ENCODE results near the gene PCLO. TPM values are rescaled to one million over a fixed set of nuclear protein-coding genes. Genes with fewer than 3 reads are reported as not detected.
A peak's percentile ranks its signal among the peaks of the same experiment; 100 is the strongest.
"Not testable (repeated sequence)": the region's sequence is repeated elsewhere in the genome, so short reads cannot be mapped to it uniquely, and the experiment has no call there.

The PCLO gene
- total and polyA plus RNA-seq, 3 experiments from 2014 or later, result not detected

DNA sequence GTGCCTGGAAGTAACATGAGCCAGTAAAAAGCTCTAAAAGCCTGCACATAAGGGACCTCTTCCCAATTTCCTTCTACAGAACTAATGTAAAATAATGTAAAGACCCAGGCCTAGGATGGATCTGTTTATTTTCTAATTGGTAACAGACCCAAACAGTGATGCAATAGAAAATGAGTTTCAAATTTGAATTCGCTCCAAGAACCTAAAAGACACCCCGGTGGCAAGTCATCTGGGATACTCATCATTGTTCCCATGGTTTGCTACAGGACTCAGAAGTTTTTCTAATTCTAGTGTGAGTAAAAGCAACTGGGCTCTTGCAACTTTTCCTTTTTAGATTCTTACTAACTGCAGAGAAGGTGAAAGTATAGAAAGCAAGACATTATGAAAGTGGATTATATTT is 447.8 kb downstream of the PCLO start:
- CTCF ChIA-PET, result no interaction called here
- Mint-ChIP-seq H3K27ac (peak overlapping the region in 2 of 8 donors; percentile 46 to 61), H3K27me3 (no peaks in the 10 kb centered on the region), H3K4me3 (no peak overlapping the region), H3K9me3 (peaks cover 0 to 7% (median 3%) of the 10 kb centered on the region in 5 donors), H3K36me3 (no peaks in the 10 kb centered on the region), H3K4me1 (no peaks in the 10 kb centered on the region)
- no peak for DNase-seq
- Histone ChIP-seq H3K4me3 (ENCODE audit: low read length) (no peak overlapping the region), H3K4me1 (ENCODE audit: insufficient read depth, low read length) (no peaks in the 10 kb centered on the region), H3K36me3 (ENCODE audit: insufficient read depth, low read length) (no peaks in the 10 kb centered on the region), H3K27ac (ENCODE audit: low read depth, low read length) (no peak overlapping the region), H3K27me3 (ENCODE audit: insufficient read depth, low read length, poor library complexity, severe bottlenecking) (no peaks in the 10 kb centered on the region), H3K9me3 (ENCODE audit: low read length) (no peaks in the 10 kb centered on the region)
- POLR2A ChIA-PET, result no interaction called here

DNA sequence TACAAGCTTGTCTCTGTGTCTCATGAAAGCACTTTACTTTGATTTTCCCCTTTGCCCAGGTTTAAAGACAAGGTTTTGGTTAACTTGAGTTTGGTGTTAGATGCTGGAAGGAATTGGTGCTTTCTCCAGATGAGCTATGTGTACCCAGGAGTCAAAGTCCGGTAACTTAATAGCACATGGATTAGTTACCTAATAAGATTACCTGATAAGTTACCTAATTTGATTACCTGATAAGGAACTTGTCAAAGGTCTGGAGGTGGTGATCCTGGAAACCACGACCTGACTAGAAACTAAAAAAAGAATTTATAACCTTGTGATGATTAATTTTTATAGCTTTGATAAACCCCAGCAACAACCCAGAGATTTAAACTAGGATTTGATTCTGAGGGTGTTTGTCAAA is 449.2 kb downstream of the PCLO start:
- peaks cover 0 to 7% (median 3%) of the 10 kb centered on the region in 5 donors for H3K9me3 Mint-ChIP-seq
- no peaks in the 10 kb centered on the region for H3K4me1 ChIP-seq (ENCODE audit: insufficient read depth, low read length)
- H3K27ac Mint-ChIP-seq, result no peak overlapping the region
- no peaks in the 10 kb centered on the region for H3K36me3 ChIP-seq (ENCODE audit: insufficient read depth, low read length)
- no peaks in the 10 kb centered on the region for H3K27me3 ChIP-seq (ENCODE audit: insufficient read depth, low read length, poor library complexity, severe bottlenecking)
- no peak overlapping the region for H3K27ac ChIP-seq (ENCODE audit: low read depth, low read length)
- no peaks in the 10 kb centered on the region for H3K4me1 Mint-ChIP-seq
- ChIA-PET POLR2A (no interaction called here), CTCF (no interaction called here)
- no peaks in the 10 kb centered on the region for H3K27me3 Mint-ChIP-seq
- H3K9me3 ChIP-seq (ENCODE audit: low read length), result no peaks in the 10 kb centered on the region
- no peak overlapping the region for H3K4me3 Mint-ChIP-seq
- DNase-seq, result no peak
- no peak overlapping the region for H3K4me3 ChIP-seq (ENCODE audit: low read length)
- no peaks in the 10 kb centered on the region for H3K36me3 Mint-ChIP-seq

DNA sequence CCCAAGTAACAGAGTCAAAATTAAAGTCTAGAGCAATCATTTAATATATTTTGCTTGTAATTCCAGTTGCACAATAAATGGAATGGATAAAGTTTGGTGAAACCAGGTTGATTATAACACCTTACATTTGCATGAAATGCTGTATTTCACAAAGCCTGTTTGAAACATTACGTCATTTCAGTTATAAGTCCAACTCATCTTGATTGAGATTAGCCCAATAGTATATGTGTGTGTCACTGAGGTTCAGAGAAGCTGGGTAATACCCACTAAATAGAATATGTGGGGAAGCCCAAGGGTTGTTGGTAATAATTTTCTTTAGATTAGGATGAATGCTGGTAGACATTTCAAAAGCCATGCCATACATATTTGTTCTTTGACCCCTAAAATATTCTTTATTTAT is 456.3 kb downstream of the PCLO start:
- H3K4me3 ChIP-seq (ENCODE audit: low read length); H3K27me3 ChIP-seq (ENCODE audit: insufficient read depth, low read length, poor library complexity, severe bottlenecking); POLR2A ChIA-PET; H3K4me1 ChIP-seq (ENCODE audit: insufficient read depth, low read length); H3K36me3 ChIP-seq (ENCODE audit: insufficient read depth, low read length); H3K9me3 ChIP-seq (ENCODE audit: low read length); H3K4me1 Mint-ChIP-seq; DNase-seq; H3K27ac Mint-ChIP-seq; H3K36me3 Mint-ChIP-seq; CTCF ChIA-PET; H3K27me3 Mint-ChIP-seq; H3K27ac ChIP-seq (ENCODE audit: low read depth, low read length); H3K4me3 Mint-ChIP-seq; H3K9me3 Mint-ChIP-seq: not testable (repeated sequence)

DNA sequence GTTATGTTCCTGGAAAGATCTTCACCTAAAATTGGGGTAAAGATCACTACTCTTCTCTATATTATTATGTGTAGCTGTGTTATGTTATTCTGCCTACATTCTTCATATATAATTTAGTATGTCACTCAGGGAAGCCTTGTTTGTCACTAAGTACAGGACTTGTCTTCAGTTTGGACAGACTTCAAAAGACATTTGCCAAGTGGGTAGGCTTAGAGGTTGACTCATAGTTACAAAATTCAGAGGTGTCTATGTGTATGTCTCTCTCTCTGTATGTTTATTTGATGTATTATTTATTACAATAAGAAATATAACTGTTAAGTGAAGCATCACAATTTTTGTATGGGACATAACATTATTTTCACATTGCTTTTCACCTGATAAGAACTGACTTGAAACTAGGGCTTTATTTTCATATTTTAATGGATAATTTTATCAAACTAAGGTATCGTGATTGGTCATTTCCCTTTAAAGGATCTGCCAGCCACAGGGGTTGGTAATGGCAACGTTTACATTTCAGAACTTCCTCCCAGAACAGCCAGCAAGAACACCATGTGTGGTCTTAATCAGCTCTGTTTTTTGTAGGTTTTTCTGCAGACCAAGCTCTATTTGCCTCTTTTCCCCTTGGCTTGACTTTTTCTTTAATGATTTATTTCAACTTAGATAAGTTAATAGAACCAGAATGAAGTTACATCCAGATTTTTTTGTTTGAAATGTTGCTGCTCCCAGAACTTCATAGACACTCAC is 457.0 kb downstream of the PCLO start:
- Mint-ChIP-seq H3K27me3 (no peaks in the 10 kb centered on the region), H3K4me3 (no peak overlapping the region)
- H3K27ac ChIP-seq (ENCODE audit: low read depth, low read length), result no peak overlapping the region

DNA sequence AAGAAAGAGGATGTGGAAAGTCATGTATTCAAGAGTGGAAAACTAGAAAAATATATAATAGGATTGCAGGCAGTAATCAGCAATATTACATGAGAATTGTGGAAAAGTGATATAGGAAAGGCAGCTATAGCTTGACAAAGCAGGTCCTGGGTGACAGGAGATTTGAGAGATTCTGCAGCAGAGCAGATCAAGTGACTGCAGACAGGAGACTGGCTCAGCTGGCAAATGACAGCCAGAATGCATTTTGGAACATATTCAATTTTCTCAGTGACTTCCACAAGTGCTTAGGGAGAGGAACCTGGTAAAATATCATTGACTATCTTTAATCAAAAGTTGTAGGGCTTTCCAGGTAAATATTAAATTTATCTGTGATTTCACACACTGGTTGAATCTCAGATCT is 458.6 kb downstream of the PCLO start:
- Mint-ChIP-seq H3K27me3 (no peaks in the 10 kb centered on the region), H3K4me1 (no peaks in the 10 kb centered on the region), H3K4me3 (no peak overlapping the region), H3K27ac (no peak overlapping the region), H3K36me3 (no peaks in the 10 kb centered on the region), H3K9me3 (peaks cover 0 to 3% (median 0%) of the 10 kb centered on the region in 5 donors)
- CTCF ChIA-PET, result no interaction called here
- H3K4me1 ChIP-seq (ENCODE audit: insufficient read depth, low read length), result no peaks in the 10 kb centered on the region
- H3K4me3 ChIP-seq (ENCODE audit: low read length), result no peak overlapping the region
- no peak overlapping the region for H3K27ac ChIP-seq (ENCODE audit: low read depth, low read length)
- POLR2A ChIA-PET, result no interaction called here
- H3K36me3 ChIP-seq (ENCODE audit: insufficient read depth, low read length), result no peaks in the 10 kb centered on the region
- H3K9me3 ChIP-seq (ENCODE audit: low read length), result no peaks in the 10 kb centered on the region
- no peak for DNase-seq
- no peaks in the 10 kb centered on the region for H3K27me3 ChIP-seq (ENCODE audit: insufficient read depth, low read length, poor library complexity, severe bottlenecking)

More for the DNA sequence above, 457.0 kb downstream of the PCLO start:
- no peaks in the 10 kb centered on the region for H3K36me3 ChIP-seq (ENCODE audit: insufficient read depth, low read length)
- no peaks in the 10 kb centered on the region for H3K4me1 Mint-ChIP-seq
- no peak for DNase-seq
- no peak overlapping the region for H3K27ac Mint-ChIP-seq
- ChIA-PET CTCF (no interaction called here), POLR2A (no interaction called here)
- H3K4me3 ChIP-seq (ENCODE audit: low read length), result no peak overlapping the region
- no peaks in the 10 kb centered on the region for H3K27me3 ChIP-seq (ENCODE audit: insufficient read depth, low read length, poor library complexity, severe bottlenecking)
- H3K9me3 ChIP-seq (ENCODE audit: low read length), result no peaks in the 10 kb centered on the region
- H3K9me3 Mint-ChIP-seq, result peaks cover 0 to 5% (median 0%) of the 10 kb centered on the region in 5 donors
- H3K4me1 ChIP-seq (ENCODE audit: insufficient read depth, low read length), result no peaks in the 10 kb centered on the region
- no peaks in the 10 kb centered on the region for H3K36me3 Mint-ChIP-seq
